Measurements from ENCODE around the gene MMD2. TPM values are rescaled to one million over a fixed set of nuclear protein-coding genes. Genes with fewer than 3 reads are reported as not detected.

The MMD2 gene
- total and polyA plus RNA-seq, 2 of the 8 experiments (the other 6 are each of a cell fraction or from before 2014, with no cell fraction given): 0.14 TPM; not detected in 1

DNA sequence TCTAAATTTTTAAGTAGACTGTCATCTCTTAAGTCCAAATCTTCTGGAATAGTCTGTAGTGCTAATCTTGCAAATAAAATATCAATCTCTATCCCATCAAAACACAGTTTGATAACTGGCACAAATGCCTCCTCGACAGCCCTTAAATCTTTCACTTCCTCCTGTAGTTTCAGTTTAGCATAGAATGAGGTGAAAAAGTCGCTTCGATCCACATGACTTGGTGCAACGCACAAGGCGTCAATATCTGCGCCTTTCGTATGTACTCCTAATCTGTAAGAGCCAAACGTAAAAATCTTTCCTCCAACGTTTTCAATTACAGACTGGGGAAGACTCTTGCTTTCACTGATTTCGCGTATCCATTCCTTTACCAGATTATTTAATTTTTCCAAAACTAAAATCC, 97.8 kb downstream of the MMD2 start:
- 92% methylated on average over 11 of the region's 11 CpGs; no CpG with 5 or more reads in 1 of the 2 experiments for WGBS, 2 experiments (ENCODE audit: extremely low coverage in 1 of 2, insufficient coverage in 1 of 2, insufficient read length in 1 of 2, insufficient replicate concordance in 2 of 2, low coverage in 1 of 2, low lambda C conversion rate in 2 of 2, missing lambda C conversion rate in 1 of 2)
- TF ChIP-seq KDM5A (IDR thresholded peaks at IDR 0.05; ENCODE audit: low read length) (no peak), ZNF274 (IDR thresholded peaks at IDR 0.05; ENCODE audit: borderline replicate concordance, extremely low read depth, low read length) (no peak), SUZ12 (IDR thresholded peaks at IDR 0.05; ENCODE audit: low read length) (no peak), POLR2AphosphoS5 (IDR thresholded peaks at IDR 0.05; ENCODE audit: low read depth, low read length) (no peak), SP2 (IDR thresholded peaks at IDR 0.05; ENCODE audit: low read length) (no peak), ASH2L (IDR thresholded peaks at IDR 0.05; ENCODE audit: low read length) (no peak), TAF7 (optimal IDR thresholded peaks at IDR 0.05; ENCODE audit: borderline replicate concordance, low read depth, low read length) (no peak), RNF2 (IDR thresholded peaks at IDR 0.05; ENCODE audit: borderline replicate concordance, low read depth, low read length, missing control alignments, poor library complexity, severe bottlenecking) (no peak), YY1 (IDR thresholded peaks at IDR 0.05; ENCODE audit: low read depth, low read length) (no peak), NRF1 (IDR thresholded peaks at IDR 0.05; ENCODE audit: low read depth, low read length) (no peak), NANOG (IDR thresholded peaks at IDR 0.05; ENCODE audit: insufficient read depth, low read depth, low read length, poor library complexity, severe bottlenecking) (no peak)
- TF ChIP-seq, protein P1, sequence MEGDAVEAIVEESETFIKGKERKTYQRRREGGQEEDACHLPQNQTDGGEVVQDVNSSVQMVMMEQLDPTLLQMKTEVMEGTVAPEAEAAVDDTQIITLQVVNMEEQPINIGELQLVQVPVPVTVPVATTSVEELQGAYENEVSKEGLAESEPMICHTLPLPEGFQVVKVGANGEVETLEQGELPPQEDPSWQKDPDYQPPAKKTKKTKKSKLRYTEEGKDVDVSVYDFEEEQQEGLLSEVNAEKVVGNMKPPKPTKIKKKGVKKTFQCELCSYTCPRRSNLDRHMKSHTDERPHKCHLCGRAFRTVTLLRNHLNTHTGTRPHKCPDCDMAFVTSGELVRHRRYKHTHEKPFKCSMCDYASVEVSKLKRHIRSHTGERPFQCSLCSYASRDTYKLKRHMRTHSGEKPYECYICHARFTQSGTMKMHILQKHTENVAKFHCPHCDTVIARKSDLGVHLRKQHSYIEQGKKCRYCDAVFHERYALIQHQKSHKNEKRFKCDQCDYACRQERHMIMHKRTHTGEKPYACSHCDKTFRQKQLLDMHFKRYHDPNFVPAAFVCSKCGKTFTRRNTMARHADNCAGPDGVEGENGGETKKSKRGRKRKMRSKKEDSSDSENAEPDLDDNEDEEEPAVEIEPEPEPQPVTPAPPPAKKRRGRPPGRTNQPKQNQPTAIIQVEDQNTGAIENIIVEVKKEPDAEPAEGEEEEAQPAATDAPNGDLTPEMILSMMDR (IDR thresholded peaks at IDR 0.05; ENCODE audit: control extremely low read depth in 1 of 3, insufficient read depth in 1 of 3, low read depth in 1 of 3, low read length in 3 of 3): no peak

More for the DNA sequence above, 97.8 kb downstream of the MMD2 start:
- Histone ChIP-seq H3K27ac (ENCODE audit: low read depth, low read length) (no peak overlapping the region), H4K5ac (ENCODE audit: insufficient read length, low read depth, low read length) (no peak overlapping the region), H2BK5ac (ENCODE audit: low read depth, low read length) (no peak overlapping the region), H3K79me1 (ENCODE audit: low read depth, low read length) (no peaks in the 10 kb centered on the region), H2BK20ac (ENCODE audit: low read length) (no peak overlapping the region), H3K14ac (ENCODE audit: insufficient read length) (no peak overlapping the region), H4K91ac (replicated peaks; ENCODE audit: insufficient read length, low read length) (no peak overlapping the region), H2BK12ac (ENCODE audit: low read depth, low read length) (no peak overlapping the region), H2BK120ac (replicated peaks; ENCODE audit: low read depth, low read length) (no peak overlapping the region), H3K4ac (replicated peaks; ENCODE audit: insufficient read length, low read depth, low read length) (no peak overlapping the region), H4K8ac (ENCODE audit: extremely low read depth, insufficient read depth, low read length) (no peak overlapping the region), H2AK5ac (ENCODE audit: low read depth, low read length) (no peak overlapping the region), H3K36me3 (ENCODE audit: control insufficient read depth in 2 of 4, insufficient read depth in 4 of 4, low read length in 3 of 4) (no peaks in the 10 kb centered on the region), H3K23ac (ENCODE audit: insufficient read length) (no peak overlapping the region), H3K56ac (replicated peaks; ENCODE audit: insufficient read length, low read depth, low read length) (no peak overlapping the region), H3K27me3 (replicated peaks in 1 of 4; ENCODE audit: control insufficient read depth in 3 of 4, extremely low read depth in 1 of 4, insufficient read depth in 3 of 4, low read length in 3 of 4) (no peaks in the 10 kb centered on the region; a peak in 1 of 7 replicates), H3K4me1 (replicated peaks in 1 of 4; ENCODE audit: control insufficient read depth in 3 of 4, insufficient read depth in 4 of 4, low read length in 3 of 4) (no peaks in the 10 kb centered on the region), H3K18ac (ENCODE audit: extremely low read depth, low read length) (no peak overlapping the region), H3K9me3 (ENCODE audit: insufficient read depth in 2 of 2, low read depth in 1 of 2, low read length in 1 of 2) (peaks cover 2 to 6% of the 10 kb centered on the region in 2 experiments; a peak in 1 of 4 replicates), H2AFZ (ENCODE audit: low read length) (no peak overlapping the region), H2BK15ac (ENCODE audit: low read length) (no peak overlapping the region), H3K9ac (replicated peaks in 1 of 4; ENCODE audit: extremely low read depth in 1 of 4, low read depth in 3 of 4, low read length in 3 of 4) (no peak overlapping the region), H4K20me1 (replicated peaks in 1 of 2; ENCODE audit: control insufficient read depth in 1 of 2, insufficient read depth in 2 of 2, low read length in 2 of 2) (no peaks in the 10 kb centered on the region), H3K79me2 (ENCODE audit: control insufficient read depth in 1 of 2, insufficient read depth in 2 of 2, low read length in 2 of 2) (no peaks in the 10 kb centered on the region), H3K23me2 (ENCODE audit: low read depth, low read length) (no peaks in the 10 kb centered on the region), H3K4me3 (ENCODE audit: extremely low read depth in 1 of 4, insufficient read depth in 2 of 4, low read depth in 3 of 4, low read length in 4 of 4) (no peak overlapping the region), H3K4me2 (ENCODE audit: insufficient read depth in 1 of 2, low read depth in 2 of 2, low read length in 2 of 2) (no peak overlapping the region)
- ChIA-PET POLR2A (ENCODE audit: partially characterized antibody) (interaction anchor here (1.5 kb wide), 1 partner anchor 44 kb away, joined by 5 read pairs; no protein-coding TSS in a partner anchor), CTCF (ENCODE audit: partially characterized antibody) (no interaction called here)
- DNase-seq (ENCODE audit: low read depth in 1 of 2, low spot score in 2 of 2) (no peak), FAIRE-seq (no peak)

Measured in H1 (cell line).